Limb (tissue), 2 donors: ENCODE results near the gene ETV6.

ENCODE experiments used
- DNase-seq, 2 donors: peaks; one replicate each; pipeline ENCODE4 v3.0.0-alpha.2; 2016; ENCODE audit errors: extremely low spot score in 2 of 2

Gene ETV6

DNA sequence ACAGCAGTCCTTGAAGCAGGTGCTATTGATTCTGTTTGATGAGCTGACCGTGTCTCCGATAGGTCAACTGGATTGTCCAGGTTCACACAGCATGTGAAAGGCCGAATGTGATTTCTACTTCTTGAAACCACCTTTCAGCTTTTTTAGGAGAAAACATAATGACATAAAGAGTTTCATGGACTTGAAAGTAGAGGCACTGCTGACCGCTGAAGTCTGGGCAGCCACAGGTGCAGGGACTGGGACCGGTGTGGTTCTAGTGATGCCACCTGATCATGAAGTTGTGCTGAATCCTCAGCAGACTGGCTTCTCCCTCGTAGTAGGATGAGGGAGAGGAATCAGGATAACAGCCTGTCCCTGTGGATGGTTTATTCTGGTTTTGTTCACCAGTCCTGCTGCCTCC is 108.1 kb downstream of the ETV6 start:
- DNase-seq: no peak

DNA sequence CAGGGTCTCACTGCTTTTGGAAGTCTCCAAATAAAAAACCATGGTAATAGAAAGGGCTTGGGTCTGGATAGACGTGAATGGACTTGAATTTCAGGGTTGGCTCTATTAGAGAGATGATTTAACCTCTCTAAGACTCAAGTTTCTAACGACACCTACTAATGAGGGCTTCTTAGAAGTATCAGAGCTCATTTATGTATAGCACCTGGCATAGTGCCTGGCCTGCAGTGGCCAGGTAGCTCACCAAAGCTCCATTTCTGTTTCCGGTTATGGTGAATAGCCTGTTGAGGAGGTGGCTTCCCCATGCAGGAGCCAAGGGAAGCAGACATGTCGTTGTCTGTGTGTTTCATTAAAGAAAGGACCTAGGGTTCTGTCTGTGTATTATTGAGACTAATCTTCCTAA is 108.6 kb downstream of the ETV6 start:
- DNase-seq: no peak

DNA sequence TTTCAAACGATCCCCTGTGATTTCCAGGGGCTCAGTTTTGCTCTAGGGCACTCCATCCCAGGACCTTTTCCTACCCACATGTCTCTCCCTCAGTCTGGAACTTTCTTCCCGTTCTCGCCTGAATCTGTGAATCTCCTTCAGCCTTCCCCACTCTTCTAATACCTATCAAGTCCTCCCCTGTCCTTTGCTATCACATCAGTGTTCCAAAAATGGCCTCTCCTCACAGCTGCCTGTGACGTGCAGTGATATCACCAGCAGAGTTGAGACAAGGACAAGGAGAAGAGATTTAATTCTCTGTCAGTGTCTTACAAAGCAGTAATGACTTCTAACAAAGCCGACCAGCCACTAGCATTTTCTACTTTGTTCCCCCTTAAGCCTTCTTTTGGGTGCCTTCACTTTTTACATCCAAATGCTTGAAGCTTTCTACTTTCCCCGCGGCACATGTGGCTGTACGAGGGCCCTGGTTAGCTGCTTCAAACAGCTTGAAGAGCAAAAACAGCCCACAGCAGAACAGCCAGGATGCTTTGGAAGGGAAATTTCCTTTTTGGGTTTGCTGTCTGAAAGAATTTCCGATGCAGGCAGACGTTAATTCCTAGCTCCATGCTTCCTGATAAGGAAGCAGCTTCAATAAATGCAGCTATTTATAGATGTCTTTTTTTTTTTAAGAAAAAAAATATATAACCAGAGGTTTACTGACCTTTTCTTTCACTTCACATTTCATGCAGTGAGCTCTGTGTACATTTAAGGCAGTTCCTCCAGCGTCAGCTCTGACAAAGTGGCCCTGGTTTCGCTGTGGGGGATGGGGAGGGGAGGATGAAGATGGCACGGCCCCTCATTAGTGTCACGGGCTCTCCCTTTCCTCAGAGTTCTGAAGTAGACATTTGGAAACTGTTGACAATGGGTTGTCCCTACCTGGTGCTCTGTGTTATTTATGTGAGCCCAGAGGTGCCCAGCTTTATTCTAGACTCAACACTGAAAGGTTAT is 109.3 kb downstream of the ETV6 start:
- no peak for DNase-seq

DNA sequence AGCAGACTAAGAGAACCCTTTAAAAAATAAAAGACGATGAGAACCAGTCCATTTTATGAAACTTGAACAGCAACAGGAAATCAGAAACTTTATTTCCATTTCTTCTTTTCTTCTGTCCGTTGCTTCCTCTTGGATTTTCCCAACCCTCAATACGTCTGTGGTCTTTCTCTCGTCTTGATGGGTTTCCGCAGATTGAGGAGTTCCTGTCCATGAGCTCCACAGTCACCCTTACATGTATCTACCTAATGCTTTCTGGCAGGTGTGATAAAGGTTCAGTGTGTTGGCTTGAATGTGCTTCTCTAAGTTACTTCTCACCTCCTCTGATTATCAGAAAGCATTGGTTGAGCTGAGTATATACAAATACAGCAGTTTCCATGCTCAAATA is 110.0 kb downstream of the ETV6 start:
- DNase-seq: no peak

DNA sequence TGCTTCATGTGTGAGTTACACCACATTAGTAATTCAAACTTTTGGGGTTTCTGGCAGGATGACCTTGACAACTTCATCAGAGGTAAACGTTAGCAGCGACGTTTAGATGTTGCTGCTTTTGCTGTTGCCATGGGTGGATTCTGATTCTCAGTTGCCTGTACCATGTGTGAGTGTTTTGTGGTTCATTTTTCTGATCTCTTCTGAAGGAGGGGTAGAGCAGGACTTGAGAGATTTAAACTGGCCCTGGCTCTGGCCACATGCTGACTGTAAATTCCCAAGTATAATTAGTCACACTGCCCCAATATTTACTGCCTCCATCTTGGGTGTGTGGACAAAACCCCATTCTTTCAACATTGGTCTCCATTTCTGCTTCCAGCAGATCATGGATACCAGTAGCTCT is 110.4 kb downstream of the ETV6 start:
- DNase-seq: no peak

DNA sequence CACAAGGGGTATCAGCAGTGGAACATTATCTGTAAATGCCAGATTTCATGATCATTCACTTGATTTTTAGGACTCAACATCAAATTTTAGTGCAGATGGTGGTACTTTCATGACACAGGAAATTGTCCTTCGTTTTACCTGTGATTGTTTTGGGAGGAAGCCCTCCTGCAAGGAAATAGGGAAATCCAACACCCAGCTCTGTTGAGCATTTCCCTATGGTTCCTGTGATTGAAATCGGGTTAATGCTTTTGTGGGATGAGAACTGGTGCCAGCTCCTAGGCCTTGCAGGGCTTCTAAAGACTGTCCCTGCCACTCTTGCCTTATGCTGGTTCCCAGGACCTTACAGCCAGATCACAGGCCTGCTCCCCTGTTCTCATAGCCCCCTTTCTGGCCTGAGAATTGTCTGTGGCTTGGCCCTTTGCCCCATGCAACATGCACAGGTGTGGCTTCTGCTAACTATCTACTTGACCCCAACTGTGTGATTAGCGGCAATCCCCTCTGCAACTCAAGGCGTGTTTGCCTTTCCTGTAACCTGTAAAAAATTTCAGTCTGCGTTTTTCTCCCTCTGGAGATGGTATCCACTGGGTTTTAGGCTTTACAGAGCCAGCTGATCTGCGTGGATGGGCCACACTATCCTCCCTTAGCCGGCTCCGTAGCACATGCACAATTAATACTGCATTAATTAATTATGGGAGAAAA is 112.5 kb downstream of the ETV6 start:
- DNase-seq: no peak

DNA sequence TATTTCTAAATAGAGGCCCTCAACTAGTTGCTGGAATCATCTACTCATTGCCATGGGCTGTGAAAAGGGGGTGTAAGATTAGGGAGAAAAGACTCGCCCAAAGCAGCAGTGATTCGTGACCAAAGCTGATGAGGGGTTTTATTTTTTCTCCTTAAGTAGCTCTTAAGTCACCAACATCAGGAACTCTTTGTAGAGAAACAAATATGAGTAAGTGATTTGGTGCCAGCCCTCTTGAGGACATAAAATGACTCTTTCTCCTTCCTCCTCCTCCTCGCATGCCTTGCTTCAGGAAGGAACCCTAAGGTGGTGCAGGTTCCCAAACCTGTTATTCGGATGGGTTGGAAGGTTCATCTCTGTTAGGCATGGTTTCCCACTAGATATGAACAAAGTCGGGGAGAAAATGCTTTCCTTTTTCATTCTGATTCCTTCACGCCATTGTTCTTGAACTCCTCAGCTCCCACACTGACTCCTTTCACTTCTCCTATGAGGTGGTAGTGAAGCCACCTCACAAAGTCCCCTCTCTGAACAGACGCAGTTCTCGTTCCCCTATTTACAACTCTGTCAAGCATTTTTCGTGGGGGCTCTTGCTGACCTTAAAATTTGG is 113.4 kb downstream of the ETV6 start:
- DNase-seq: no peak

DNA sequence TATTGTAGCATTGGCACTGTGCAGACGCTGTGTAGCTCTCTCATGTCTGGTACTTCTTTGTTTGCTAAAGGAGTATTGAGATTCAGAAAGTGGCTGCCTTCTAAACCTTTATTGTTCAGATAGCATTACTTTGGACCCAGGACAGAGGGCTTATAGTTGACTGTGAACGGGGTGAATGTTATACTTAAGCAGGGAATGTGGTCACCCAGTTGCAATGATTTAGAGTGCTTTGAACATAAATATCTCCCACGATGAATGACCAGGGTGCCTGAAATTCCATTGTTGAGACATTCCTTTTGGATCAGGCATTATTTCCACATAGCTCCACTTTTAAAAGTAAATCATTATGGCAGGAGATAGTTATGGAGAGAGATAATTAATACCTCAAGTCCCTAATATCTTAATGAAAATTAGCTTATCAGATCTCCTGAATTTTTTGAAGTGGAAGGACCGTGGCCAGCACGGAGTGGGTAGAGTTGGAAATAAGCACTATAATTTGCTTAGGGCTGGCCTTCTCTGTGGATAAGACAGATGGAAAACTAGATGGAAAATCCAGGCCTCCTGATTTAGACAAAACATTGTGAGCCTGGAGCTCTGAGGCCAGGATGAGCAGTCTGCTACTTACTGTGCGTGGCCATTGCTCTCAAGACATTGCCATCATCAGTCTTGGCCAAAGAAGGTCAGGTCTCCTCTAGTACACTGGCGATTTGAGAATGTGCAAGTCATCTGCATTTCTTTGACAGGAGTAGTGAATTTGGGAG is 114.5 kb downstream of the ETV6 start:
- no peak for DNase-seq

- no peak for DNase-seq
These were observed 115.4 kb downstream of the ETV6 start for GRCh38 chr12:11764837-11765236.

- DNase-seq: peak in 1 of 2 donors; percentile 34
These were observed 115.9 kb downstream of the ETV6 start for GRCh38 chr12:11765421-11765816.

DNA sequence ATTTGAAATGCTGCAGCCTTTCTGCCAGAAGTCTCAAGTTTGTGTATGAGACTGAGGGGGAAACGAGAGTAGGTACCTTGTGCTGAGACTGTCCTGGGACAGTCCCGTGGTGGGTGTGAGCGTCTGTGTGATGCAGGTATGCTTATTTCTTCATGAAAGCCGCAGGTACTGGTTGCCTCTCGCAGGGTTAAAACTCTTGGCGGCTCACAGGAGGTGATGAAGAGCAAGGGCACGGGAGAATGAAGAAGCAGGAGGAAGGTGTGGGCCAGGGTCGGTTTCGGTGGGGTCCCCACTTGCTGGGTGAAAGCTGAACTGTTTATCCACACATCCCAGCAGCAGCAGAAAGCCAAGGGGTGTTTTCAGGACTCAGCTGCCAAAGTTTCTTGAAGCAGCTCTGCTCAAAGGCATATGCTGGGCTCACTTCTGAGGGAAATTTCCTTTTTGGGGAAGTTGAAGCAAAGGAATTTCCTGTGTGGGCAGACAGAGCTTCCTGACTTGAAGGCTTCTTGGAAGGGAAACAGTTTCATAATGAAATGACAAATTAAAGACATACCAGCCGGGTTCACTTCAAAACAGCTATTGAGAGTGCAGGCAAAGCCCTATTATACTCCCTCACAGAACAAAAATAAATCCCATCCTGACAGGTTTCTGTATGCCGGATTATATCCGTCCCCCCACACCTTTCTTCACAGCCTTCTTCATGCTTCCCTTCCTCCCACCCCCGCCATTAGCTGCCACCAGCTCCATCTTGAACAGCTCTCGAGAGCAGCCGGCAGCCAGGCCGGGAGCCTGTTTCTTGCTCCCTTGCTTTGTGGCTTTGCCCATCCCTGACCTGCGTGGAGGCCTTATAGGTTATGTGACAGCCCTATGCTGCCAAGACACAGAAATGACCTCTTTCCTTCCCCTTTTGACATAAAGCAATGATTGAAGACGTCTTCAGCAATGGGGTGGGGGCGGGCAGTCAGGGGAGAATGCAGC is 116.6 kb downstream of the ETV6 start:
- peak; percentile 64 to 69 for DNase-seq

DNA sequence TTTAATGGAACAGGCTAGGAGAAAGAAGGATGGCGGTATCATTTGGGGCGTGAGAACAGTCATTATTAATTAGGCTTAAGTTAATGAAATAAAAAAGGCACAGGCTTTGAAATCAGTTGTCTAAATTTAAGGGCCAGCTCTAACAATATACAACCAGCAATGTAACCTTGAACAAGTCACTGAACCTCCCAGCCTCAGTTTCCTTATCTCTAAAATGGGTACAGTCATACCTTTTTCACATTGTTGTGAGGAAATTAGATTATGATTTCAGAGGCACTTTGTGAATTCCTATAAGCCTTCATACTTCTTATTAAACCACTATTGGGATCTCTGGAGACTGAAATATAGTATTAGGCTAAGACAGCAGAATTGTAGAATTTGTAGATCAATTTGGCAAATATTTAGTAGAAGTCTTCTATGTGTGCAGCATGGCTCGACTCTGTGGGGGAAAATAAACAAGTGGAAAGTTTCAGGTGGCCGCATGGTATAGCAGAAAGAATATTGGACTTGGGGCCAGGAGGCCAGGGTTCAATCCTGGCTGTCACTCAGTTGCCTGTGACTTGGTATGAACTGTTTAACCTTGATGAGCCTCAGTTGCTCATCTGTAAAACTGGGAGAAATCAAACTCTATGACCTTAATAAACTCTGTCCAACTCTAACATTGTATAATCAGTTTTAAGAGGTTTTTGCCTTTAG is 117.7 kb downstream of the ETV6 start:
- no peak for DNase-seq

GRCh38 chr12:11767798-11768197 is 118.3 kb downstream of the ETV6 start:
- no peak for DNase-seq

DNA sequence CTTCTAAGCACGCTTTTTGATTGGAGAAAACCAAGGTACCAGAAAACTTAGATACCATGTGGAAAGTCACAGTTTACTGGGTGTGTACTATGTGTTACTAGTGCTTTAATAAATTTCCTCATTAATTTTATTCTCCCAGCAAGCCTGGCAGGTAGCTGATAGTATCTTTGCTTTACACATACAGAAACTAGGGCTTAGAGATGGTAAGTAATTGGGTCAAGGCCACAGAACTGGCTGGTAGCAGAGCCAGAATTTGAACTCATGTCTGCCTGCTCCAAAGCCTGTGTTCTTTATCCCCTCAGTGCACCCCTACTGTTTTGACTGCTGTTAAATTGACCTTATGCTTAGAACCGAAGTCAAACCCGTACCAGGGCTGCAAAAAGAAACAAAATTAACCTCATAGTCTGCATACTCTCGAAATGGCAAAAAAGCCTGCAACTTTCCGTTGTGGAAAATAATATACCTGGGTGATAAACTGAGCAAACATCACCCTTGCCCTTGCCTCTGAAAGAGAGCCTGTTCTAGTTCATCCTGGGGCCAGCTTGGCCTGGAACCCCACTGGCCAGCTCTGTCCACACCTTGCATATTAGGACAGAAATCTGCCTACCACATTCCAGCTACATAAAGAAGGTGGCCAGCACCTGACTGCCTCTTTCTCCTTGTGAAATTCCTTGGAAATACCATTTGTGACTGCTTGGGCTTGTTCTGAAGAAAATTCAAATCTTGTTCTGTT is 118.9 kb downstream of the ETV6 start:
- no peak for DNase-seq

DNA sequence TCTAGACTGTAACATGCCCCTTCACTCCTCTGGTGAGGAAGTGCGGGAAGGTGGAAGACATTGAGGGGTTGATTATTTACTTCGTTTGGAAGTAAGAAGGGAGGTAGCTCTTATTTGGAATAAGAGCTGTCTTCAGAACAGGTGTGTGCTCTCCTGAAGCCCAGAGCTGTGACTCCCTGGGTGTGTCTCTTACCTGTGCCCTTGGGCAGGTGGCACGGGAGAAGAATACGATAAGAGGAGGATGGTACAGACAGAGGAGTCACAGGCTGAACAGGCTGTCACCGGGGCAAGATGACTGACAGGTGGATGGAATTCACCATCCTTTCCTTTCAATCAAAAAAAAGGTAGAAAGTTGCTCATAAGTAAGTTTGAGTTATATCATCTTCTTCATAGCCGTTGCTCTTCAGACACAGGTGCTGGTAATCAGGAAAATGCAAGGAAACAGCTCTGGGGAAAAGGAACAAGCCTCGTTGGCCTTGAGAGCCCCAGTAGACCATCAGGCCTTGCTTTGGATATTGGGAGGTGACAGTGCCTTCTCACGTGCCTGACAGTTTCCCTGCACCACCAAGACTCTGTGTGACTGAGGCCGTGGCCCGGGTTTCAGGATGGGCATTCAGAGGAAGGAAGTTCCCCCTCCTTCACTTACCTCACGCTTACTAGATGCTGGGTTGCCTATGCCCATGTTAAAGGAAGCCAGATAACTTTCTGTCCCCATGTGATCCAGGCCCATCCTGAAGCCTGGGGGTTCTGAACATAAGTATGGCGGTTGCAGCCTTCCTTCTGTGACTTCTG is 120.4 kb downstream of the ETV6 start:
- no peak for DNase-seq

- DNase-seq: no peak
These were observed 121.9 kb downstream of the ETV6 start for GRCh38 chr12:11771356-11771755.

DNA sequence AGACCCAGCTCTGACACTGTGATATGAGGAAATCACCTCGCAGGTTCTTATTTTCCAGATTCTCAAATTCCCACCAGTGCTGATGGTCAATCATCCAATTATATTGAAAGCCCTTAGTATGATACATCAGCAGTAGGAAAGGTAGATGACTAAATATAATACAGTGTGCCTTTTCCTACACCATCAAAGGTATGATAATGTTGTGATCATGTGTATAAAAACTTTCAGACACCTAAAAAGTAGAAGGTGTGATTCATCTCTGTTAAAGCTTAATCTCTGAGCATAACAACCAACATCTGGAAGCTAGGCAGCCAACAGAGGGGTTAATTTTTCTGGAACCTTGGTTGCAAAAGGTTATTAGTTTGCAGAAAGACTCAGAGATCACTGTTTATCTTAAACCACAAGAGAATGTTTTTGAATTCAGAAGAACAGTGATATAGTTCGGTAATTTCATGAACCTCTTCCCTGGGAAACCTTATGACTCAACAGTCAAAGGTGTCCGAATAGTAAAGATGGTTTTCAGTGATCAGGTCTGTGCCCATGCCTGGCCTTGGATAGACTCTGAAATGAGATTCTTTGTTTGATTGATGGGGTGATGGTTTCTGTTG is 122.5 kb downstream of the ETV6 start:
- no peak for DNase-seq
